Measurements from ENCODE around the gene ZC3H18.

ZC3H18 gene

GRCh38 chr16:88676502-88677242, 106.5 kb downstream of the ZC3H18 start:
- Histone ChIP-seq H2BK15ac (ENCODE audit: low read length) (peak overlapping the region; percentile 17), H3K9me3 (replicated peaks in 1 of 2; ENCODE audit: control insufficient read depth in 2 of 2, insufficient read depth in 1 of 2, low read depth in 1 of 2, low read length in 2 of 2) (no peaks in the 10 kb centered on the region), H3K4me2 (ENCODE audit: insufficient read depth, low read length, poor library complexity, severe bottlenecking) (no peak overlapping the region), H3K9ac (ENCODE audit: low read depth, low read length, poor library complexity) (no peak overlapping the region), H3K79me1 (ENCODE audit: low read depth, low read length) (peaks cover 3% of the 10 kb centered on the region), H3K18ac (ENCODE audit: low read length) (peak overlapping the region; percentile 38), H2BK12ac (ENCODE audit: low read length) (no peak overlapping the region), H2BK5ac (ENCODE audit: low read length) (no peak overlapping the region), H3K14ac (ENCODE audit: low read length) (no peak overlapping the region), H4K91ac (ENCODE audit: low read depth, low read length, poor library complexity) (no peak overlapping the region), H2AFZ (ENCODE audit: low read length) (no peak overlapping the region), H2BK120ac (ENCODE audit: low read depth, low read length) (no peak overlapping the region), H3K36me3 (replicated peaks in 1 of 2; ENCODE audit: control insufficient read depth in 2 of 2, insufficient read depth in 2 of 2, low read length in 2 of 2) (no peaks in the 10 kb centered on the region), H3K4me1 (ENCODE audit: control insufficient read depth in 2 of 2, insufficient read depth in 1 of 2, low read depth in 1 of 2, low read length in 2 of 2) (peaks cover 3 to 6% of the 10 kb centered on the region in 2 donors), H3K4ac (ENCODE audit: low read length) (peak overlapping the region; percentile 23), H2AK5ac (ENCODE audit: low read depth, low read length) (peak overlapping the region; percentile 63), H3K27me3 (ENCODE audit: control insufficient read depth in 3 of 3, insufficient read depth in 3 of 3, low read depth in 1 of 3, low read length in 3 of 3) (no peaks in the 10 kb centered on the region), H3K23ac (ENCODE audit: low read depth, low read length, poor library complexity) (peak overlapping the region; percentile 55), H4K8ac (ENCODE audit: low read depth, low read length) (peak overlapping the region; percentile 43), H3K4me3 (ENCODE audit: low read length in 2 of 2) (no peak overlapping the region), H3K27ac (replicated peaks; ENCODE audit: low read length) (no peak overlapping the region)
- no CpG with 5 or more reads among the region's 22 CpGs for WGBS, 2 donors (ENCODE audit: extremely low coverage in 2 of 2, insufficient read length in 2 of 2, insufficient replicate concordance in 1 of 2)
- DNase-seq (ENCODE audit: low spot score) = no peak

DNA sequence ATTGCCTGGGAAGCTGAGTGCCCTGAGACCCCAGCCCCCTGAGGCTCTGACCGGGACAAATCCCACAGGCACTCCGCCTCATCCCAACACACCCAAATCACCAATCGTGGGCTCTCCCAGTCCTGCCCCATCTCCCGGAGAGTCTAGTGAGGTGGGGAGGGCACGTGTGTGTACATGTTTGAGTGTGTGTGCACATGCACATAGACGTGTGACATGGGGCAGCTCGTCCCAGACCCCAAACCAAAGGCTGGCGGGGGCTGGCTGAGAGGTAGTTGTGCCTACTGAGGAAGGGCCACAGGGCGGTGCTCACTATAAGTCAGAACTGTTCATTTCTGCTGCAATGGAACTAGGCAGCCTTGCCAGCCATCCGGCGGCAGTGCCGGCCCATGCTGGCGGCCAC, 107.5 kb downstream of the ZC3H18 start:
- no peak overlapping the region for H3K4ac ChIP-seq (ENCODE audit: low read length)

DNA sequence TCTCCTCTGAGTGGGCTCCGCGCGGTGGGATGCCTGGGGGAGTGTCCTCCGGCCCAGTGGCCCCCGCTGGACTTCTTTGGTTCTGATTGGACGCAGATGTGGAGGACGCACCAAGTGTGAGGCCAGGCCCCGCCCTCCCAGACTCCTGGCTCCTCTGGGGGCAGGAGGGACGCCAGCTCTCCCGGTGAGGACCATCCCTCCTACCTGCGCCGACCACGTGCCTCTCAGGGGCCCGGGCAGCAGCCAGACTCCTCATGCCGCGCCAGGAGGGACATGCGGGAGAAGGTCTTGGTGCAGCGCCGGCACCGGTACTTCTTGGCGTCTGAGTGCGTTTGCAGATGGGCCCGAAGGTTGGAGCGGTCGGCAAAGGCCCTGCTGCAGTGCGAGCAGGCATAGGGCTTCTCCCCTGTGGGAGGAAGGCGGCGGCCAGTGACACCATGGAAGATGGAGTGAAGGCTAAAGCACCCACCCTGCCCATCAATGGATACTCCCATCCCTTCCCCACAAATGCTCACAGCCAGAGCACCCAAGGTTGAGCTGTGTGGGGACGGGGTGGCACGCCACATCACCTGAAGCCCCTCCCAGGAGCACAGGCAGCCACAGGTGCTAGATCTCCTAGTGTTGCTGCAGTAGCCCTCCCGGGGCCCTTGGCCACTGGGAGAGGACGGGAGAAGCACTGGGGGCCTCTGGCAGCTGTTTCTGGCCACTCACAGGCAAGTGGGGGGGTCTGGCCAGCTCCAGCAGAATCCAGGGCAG, 108.2 kb downstream of the ZC3H18 start:
- WGBS, 2 donors (ENCODE audit: extremely low coverage in 2 of 2, insufficient read length in 2 of 2, insufficient replicate concordance in 1 of 2) = no CpG with 5 or more reads among the region's 32 CpGs
- Histone ChIP-seq H2BK5ac (ENCODE audit: low read length) (no peak overlapping the region), H3K27me3 (ENCODE audit: control insufficient read depth in 3 of 3, insufficient read depth in 3 of 3, low read depth in 1 of 3, low read length in 3 of 3) (no peaks in the 10 kb centered on the region), H3K23ac (ENCODE audit: low read depth, low read length, poor library complexity) (no peak overlapping the region), H3K18ac (ENCODE audit: low read length) (peak overlapping the region; percentile 72), H3K4me2 (ENCODE audit: insufficient read depth, low read length, poor library complexity, severe bottlenecking) (no peak overlapping the region), H3K4me3 (ENCODE audit: low read length in 2 of 2) (no peak overlapping the region), H4K8ac (ENCODE audit: low read depth, low read length) (no peak overlapping the region), H3K79me1 (ENCODE audit: low read depth, low read length) (no peaks in the 10 kb centered on the region), H2BK15ac (ENCODE audit: low read length) (no peak overlapping the region), H3K27ac (replicated peaks; ENCODE audit: low read length) (no peak overlapping the region), H4K91ac (ENCODE audit: low read depth, low read length, poor library complexity) (no peak overlapping the region), H2BK120ac (ENCODE audit: low read depth, low read length) (no peak overlapping the region), H3K4me1 (ENCODE audit: control insufficient read depth in 2 of 2, insufficient read depth in 1 of 2, low read depth in 1 of 2, low read length in 2 of 2) (peaks cover 4% of the 10 kb centered on the region in 2 donors), H2AFZ (ENCODE audit: low read length) (no peak overlapping the region), H3K36me3 (replicated peaks in 1 of 2; ENCODE audit: control insufficient read depth in 2 of 2, insufficient read depth in 2 of 2, low read length in 2 of 2) (no peaks in the 10 kb centered on the region), H3K9ac (ENCODE audit: low read depth, low read length, poor library complexity) (no peak overlapping the region), H2AK5ac (ENCODE audit: low read depth, low read length) (peak overlapping the region; percentile 8), H3K9me3 (replicated peaks in 1 of 2; ENCODE audit: control insufficient read depth in 2 of 2, insufficient read depth in 1 of 2, low read depth in 1 of 2, low read length in 2 of 2) (no peaks in the 10 kb centered on the region), H3K4ac (ENCODE audit: low read length) (no peak overlapping the region), H2BK12ac (ENCODE audit: low read length) (no peak overlapping the region), H3K14ac (ENCODE audit: low read length) (no peak overlapping the region)
- no peak for DNase-seq (ENCODE audit: low spot score)

More for the DNA sequence above, 107.5 kb downstream of the ZC3H18 start:
- no peak overlapping the region for H3K27ac ChIP-seq (replicated peaks; ENCODE audit: low read length)
- no peak overlapping the region for H3K18ac ChIP-seq (ENCODE audit: low read length)
- H2BK15ac ChIP-seq (ENCODE audit: low read length) = no peak overlapping the region
- H3K4me3 ChIP-seq (ENCODE audit: low read length in 2 of 2) = no peak overlapping the region
- H2BK5ac ChIP-seq (ENCODE audit: low read length) = peak overlapping the region; percentile 78
- no peak overlapping the region for H3K9ac ChIP-seq (ENCODE audit: low read depth, low read length, poor library complexity)
- DNase-seq (ENCODE audit: low spot score) = no peak
- no peaks in the 10 kb centered on the region for H3K9me3 ChIP-seq (replicated peaks in 1 of 2; ENCODE audit: control insufficient read depth in 2 of 2, insufficient read depth in 1 of 2, low read depth in 1 of 2, low read length in 2 of 2)
- no peak overlapping the region for H2AFZ ChIP-seq (ENCODE audit: low read length)
- H2BK12ac ChIP-seq (ENCODE audit: low read length) = no peak overlapping the region
- H3K27me3 ChIP-seq (ENCODE audit: control insufficient read depth in 3 of 3, insufficient read depth in 3 of 3, low read depth in 1 of 3, low read length in 3 of 3) = no peaks in the 10 kb centered on the region
- H3K4me1 ChIP-seq (ENCODE audit: control insufficient read depth in 2 of 2, insufficient read depth in 1 of 2, low read depth in 1 of 2, low read length in 2 of 2) = peaks cover 4% of the 10 kb centered on the region in 2 donors
- H2BK120ac ChIP-seq (ENCODE audit: low read depth, low read length) = no peak overlapping the region
- no peak overlapping the region for H4K91ac ChIP-seq (ENCODE audit: low read depth, low read length, poor library complexity)
- no peak overlapping the region for H3K14ac ChIP-seq (ENCODE audit: low read length)
- peak overlapping the region; percentile 8 for H2AK5ac ChIP-seq (ENCODE audit: low read depth, low read length)
- H3K79me1 ChIP-seq (ENCODE audit: low read depth, low read length) = no peaks in the 10 kb centered on the region
- WGBS, 2 donors (ENCODE audit: extremely low coverage in 2 of 2, insufficient read length in 2 of 2, insufficient replicate concordance in 1 of 2) = no CpG with 5 or more reads among the region's 13 CpGs
- no peak overlapping the region for H4K8ac ChIP-seq (ENCODE audit: low read depth, low read length)
- no peaks in the 10 kb centered on the region for H3K36me3 ChIP-seq (replicated peaks in 1 of 2; ENCODE audit: control insufficient read depth in 2 of 2, insufficient read depth in 2 of 2, low read length in 2 of 2)
- no peak overlapping the region for H3K4me2 ChIP-seq (ENCODE audit: insufficient read depth, low read length, poor library complexity, severe bottlenecking)
- H3K23ac ChIP-seq (ENCODE audit: low read depth, low read length, poor library complexity) = no peak overlapping the region

DNA sequence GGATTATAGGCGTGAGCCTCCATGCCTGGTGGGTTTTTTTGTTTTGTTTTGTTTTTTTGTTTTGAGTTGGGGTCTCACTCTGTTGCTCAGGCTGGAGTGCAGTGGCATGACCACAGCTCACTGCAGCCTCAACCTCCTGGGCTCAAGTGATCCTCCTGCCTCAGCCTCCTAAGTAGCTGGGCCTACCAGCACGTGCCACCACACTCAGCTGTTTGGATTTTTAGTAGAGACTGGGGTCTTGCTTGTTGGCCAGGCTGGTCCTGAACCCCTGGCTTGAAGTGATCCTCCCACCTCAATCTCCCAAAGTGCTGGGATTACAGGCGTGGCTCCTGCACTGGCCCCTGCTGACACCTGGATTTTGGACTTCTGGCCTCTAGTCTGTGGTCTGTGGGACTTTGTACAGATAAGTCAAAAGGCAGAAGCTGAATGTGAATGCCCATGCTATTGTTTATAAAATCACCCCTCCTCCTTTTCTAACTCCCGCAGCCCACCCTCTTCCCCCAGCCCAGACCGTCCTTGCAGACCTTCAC, 110.4 kb downstream of the ZC3H18 start:
- Histone ChIP-seq H3K23ac (ENCODE audit: low read depth, low read length, poor library complexity) (peak overlapping the region; percentile 99), H3K79me1 (ENCODE audit: low read depth, low read length) (no peaks in the 10 kb centered on the region), H2BK5ac (ENCODE audit: low read length) (no peak overlapping the region), H2BK12ac (ENCODE audit: low read length) (peak overlapping the region; percentile 90), H3K9ac (ENCODE audit: low read depth, low read length, poor library complexity) (peak overlapping the region; percentile 86), H3K4me1 (ENCODE audit: control insufficient read depth in 2 of 2, insufficient read depth in 1 of 2, low read depth in 1 of 2, low read length in 2 of 2) (peaks cover 8 to 14% of the 10 kb centered on the region in 2 donors), H3K4me3 (ENCODE audit: low read length in 2 of 2) (no peak overlapping the region), H4K91ac (ENCODE audit: low read depth, low read length, poor library complexity) (peak overlapping the region; percentile 72), H3K27me3 (ENCODE audit: control insufficient read depth in 3 of 3, insufficient read depth in 3 of 3, low read depth in 1 of 3, low read length in 3 of 3) (peaks cover 5 to 20% (median 11%) of the 10 kb centered on the region in 3 experiments), H3K14ac (ENCODE audit: low read length) (peak overlapping the region; percentile 82), H3K18ac (ENCODE audit: low read length) (no peak overlapping the region), H3K36me3 (replicated peaks in 1 of 2; ENCODE audit: control insufficient read depth in 2 of 2, insufficient read depth in 2 of 2, low read length in 2 of 2) (no peaks in the 10 kb centered on the region), H4K8ac (ENCODE audit: low read depth, low read length) (no peak overlapping the region), H3K4ac (ENCODE audit: low read length) (peak overlapping the region; percentile 93), H2AK5ac (ENCODE audit: low read depth, low read length) (peak overlapping the region; percentile 56), H2BK15ac (ENCODE audit: low read length) (no peak overlapping the region), H2AFZ (ENCODE audit: low read length) (no peak overlapping the region), H3K4me2 (ENCODE audit: insufficient read depth, low read length, poor library complexity, severe bottlenecking) (no peak overlapping the region), H3K27ac (replicated peaks; ENCODE audit: low read length) (no peak overlapping the region), H2BK120ac (ENCODE audit: low read depth, low read length) (no peak overlapping the region), H3K9me3 (replicated peaks in 1 of 2; ENCODE audit: control insufficient read depth in 2 of 2, insufficient read depth in 1 of 2, low read depth in 1 of 2, low read length in 2 of 2) (no peaks in the 10 kb centered on the region)
- DNase-seq (ENCODE audit: low spot score) = no peak
- WGBS, 2 donors (ENCODE audit: extremely low coverage in 2 of 2, insufficient read length in 2 of 2, insufficient replicate concordance in 1 of 2) = no CpG with 5 or more reads among the region's 5 CpGs

Data from neuronal stem cell (in vitro differentiated cells).